ENCODE results near the gene CAMTA1.

DNA sequence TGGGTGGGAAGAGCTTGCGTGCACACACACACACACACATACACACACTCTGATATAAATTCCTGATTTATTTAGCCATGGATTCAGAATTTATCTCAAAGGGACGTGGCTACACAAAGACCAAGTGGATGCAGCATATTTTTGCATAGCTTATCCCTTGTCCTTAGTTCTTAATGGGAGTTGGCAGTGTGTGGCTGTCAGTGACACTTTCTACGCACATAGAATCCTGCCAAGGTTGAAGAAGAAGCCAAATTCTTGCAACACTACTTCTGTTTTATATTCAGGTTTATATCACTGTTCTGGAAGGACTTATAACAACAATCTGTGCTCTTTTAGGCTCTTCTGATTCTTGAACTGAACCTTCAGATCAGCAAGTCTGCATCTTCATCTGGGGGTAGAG is 292.7 kb downstream of the CAMTA1 start:
- TF ChIP-seq JUND (IDR thresholded peaks at IDR 0.05), result no peak
- TF ChIP-seq, protein P1, sequence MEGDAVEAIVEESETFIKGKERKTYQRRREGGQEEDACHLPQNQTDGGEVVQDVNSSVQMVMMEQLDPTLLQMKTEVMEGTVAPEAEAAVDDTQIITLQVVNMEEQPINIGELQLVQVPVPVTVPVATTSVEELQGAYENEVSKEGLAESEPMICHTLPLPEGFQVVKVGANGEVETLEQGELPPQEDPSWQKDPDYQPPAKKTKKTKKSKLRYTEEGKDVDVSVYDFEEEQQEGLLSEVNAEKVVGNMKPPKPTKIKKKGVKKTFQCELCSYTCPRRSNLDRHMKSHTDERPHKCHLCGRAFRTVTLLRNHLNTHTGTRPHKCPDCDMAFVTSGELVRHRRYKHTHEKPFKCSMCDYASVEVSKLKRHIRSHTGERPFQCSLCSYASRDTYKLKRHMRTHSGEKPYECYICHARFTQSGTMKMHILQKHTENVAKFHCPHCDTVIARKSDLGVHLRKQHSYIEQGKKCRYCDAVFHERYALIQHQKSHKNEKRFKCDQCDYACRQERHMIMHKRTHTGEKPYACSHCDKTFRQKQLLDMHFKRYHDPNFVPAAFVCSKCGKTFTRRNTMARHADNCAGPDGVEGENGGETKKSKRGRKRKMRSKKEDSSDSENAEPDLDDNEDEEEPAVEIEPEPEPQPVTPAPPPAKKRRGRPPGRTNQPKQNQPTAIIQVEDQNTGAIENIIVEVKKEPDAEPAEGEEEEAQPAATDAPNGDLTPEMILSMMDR (IDR thresholded peaks at IDR 0.05; ENCODE audit: low read depth, low read length, missing input control), result no peak
- TF ChIP-seq GABPA (IDR thresholded peaks at IDR 0.05 in 1 of 2, conservative IDR thresholded peaks at IDR 0.05 in 1 of 2), result no peak
- no peak for TF ChIP-seq TAF1 (conservative IDR thresholded peaks at IDR 0.05)

Data from liver (tissue), 3 donors.